Heart right ventricle (tissue), 12 donors: ENCODE data around the gene PLEKHG5. TPM values are rescaled to one million over a fixed set of nuclear protein-coding genes. Genes with fewer than 3 reads are reported as not detected.

Experiments
- microRNA-seq, 2 donors: library from miRNA; unstranded; fragments of <30 nt; microRNA quantifications; one replicate each; pipeline ENCODE4 v1.2.0, GENCODE V29; 2021
- polyA plus RNA-seq, 2 donors: library from polyadenylated mRNA; stranded (reverse); fragments of 200-250 nt; gene quantifications; one replicate each; pipeline ENCODE4 v1.2.3, GENCODE V29; 2013
- total RNA-seq, 10 donors: library from RNA; stranded (reverse); fragmentation: NEBNext Ultra II Directional in 3 of 10; extraction: Animal tissue kit (Norgen Biotek cat#: 25700) in 3 of 10; gene quantifications; one replicate each; pipeline versions ENCODE4 v1.2.1 to v1.2.4, GENCODE V29; 2021 to 2023
- donor health status: ischemic (EF 13 %, LVEDD 7.1; RV severe dilation, severe dysfunction).
- donor health status: healthy with polysubstance abuse.
- donor health status: DM: no; HTN: yes; CAD: no.
- donor health status: DM: no; HTN: no; CAD: no.
- donor health status: ischemic (EF 25% LVEDD 6.9; RV normal size, moderate dysfunction).
- donor health status: ischemic (EF 25% LVEDD 5.7; RV mildly dilated, moderate dysfunction).
- donor health status: healthy.
- donor health status: nonischemic (EF 11% LVEDD 7.7; RV severe dilation, severe dysfunction).
- donor health status: DM: yes; HTN: yes; CAD: no.
- donor health status: PGD.
- donor health status: ischemic (EF 29% LVEDD 5.4; RV normal size, mild dysfunction).
- donor health status: nonischemic (EF 23%, LVEDD 6.1; RV moderate dilation, normal function).

PLEKHG5 gene
- total and polyA plus RNA-seq, 12 donors: 6.6 to 28.7 (median 15.3) TPM

Small RNAs within 50 kb of the gene (microRNA-seq; reads per million reads assigned to microRNA genes)
- gene MIR4252: 0 reads per million in 2 donors

Other genes with a start within 250 kb of the PLEKHG5 start
- not detected for gene HES3, start 247.5 kb downstream of the PLEKHG5 start, total RNA-seq
- gene HES3, start 247.5 kb downstream of the PLEKHG5 start, polyA plus RNA-seq: not detected
- gene GPR153, start 230.6 kb downstream of the PLEKHG5 start, total RNA-seq: 1 to 10 TPM; 1.8 to 8.5 (median 3.6) TPM
- 1 to 10 TPM; 2.0 to 3.7 TPM for gene GPR153, start 230.6 kb downstream of the PLEKHG5 start, polyA plus RNA-seq
- 10 to 100 TPM in 3 of 10 donors, 1 to 10 TPM in 7; 5.1 to 26.9 (median 8.6) TPM for gene ACOT7, start 97.9 kb downstream of the PLEKHG5 start, total RNA-seq
- gene ACOT7, start 97.9 kb downstream of the PLEKHG5 start, polyA plus RNA-seq: 10 to 100 TPM in 1 of 2 donors, 1 to 10 TPM in 1; 4.0 to 40.4 TPM
- under 1 TPM in 1 of 10 donors, not detected in 9; 0.25 TPM for gene HES2, start 71.7 kb downstream of the PLEKHG5 start, total RNA-seq
- gene HES2, start 71.7 kb downstream of the PLEKHG5 start, polyA plus RNA-seq: under 1 TPM in 1 of 2 donors, not detected in 1; 0.22 TPM
- under 1 TPM in 5 of 10 donors, not detected in 5; 0.17 to 0.51 (median 0.29) TPM for gene ESPN, start 66.9 kb downstream of the PLEKHG5 start, total RNA-seq
- gene ESPN, start 66.9 kb downstream of the PLEKHG5 start, polyA plus RNA-seq: under 1 TPM; 0.12 to 0.22 TPM
- gene TNFRSF25, start 25.5 kb downstream of the PLEKHG5 start, total RNA-seq: 10 to 100 TPM in 2 of 10 donors, 1 to 10 TPM in 8; 4.0 to 12.0 (median 7.3) TPM
- 10 to 100 TPM in 1 of 2 donors, 1 to 10 TPM in 1; 6.6 to 43.1 TPM for gene TNFRSF25, start 25.5 kb downstream of the PLEKHG5 start, polyA plus RNA-seq
- 10 to 100 TPM; 13.5 to 19.3 (median 15.3) TPM for gene NOL9, start 62.8 kb upstream of the PLEKHG5 start, total RNA-seq
- 1 to 10 TPM; 3.0 to 5.9 TPM for gene NOL9, start 62.8 kb upstream of the PLEKHG5 start, polyA plus RNA-seq
- gene TAS1R1, start 63.6 kb upstream of the PLEKHG5 start, total RNA-seq: not detected
- gene TAS1R1, start 63.6 kb upstream of the PLEKHG5 start, polyA plus RNA-seq: not detected
- gene ZBTB48, start 88.3 kb upstream of the PLEKHG5 start, total RNA-seq: 10 to 100 TPM in 6 of 10 donors, 1 to 10 TPM in 4; 7.3 to 16.6 (median 11.0) TPM
- gene ZBTB48, start 88.3 kb upstream of the PLEKHG5 start, polyA plus RNA-seq: 10 to 100 TPM; 18.3 to 41.5 TPM
- gene KLHL21, start 111.2 kb upstream of the PLEKHG5 start, total RNA-seq: 10 to 100 TPM; 49.5 to 93.3 (median 70.4) TPM
- gene KLHL21, start 111.2 kb upstream of the PLEKHG5 start, polyA plus RNA-seq: 10 to 100 TPM; 20.4 to 22.3 TPM
- gene PHF13, start 122.1 kb upstream of the PLEKHG5 start, total RNA-seq: 10 to 100 TPM in 1 of 10 donors, 1 to 10 TPM in 9; 5.9 to 12.2 (median 8.0) TPM
- 1 to 10 TPM; 3.7 to 5.2 TPM for gene PHF13, start 122.1 kb upstream of the PLEKHG5 start, polyA plus RNA-seq
- gene THAP3, start 133.2 kb upstream of the PLEKHG5 start, total RNA-seq: 10 to 100 TPM in 7 of 10 donors, 1 to 10 TPM in 3; 6.8 to 16.7 (median 11.2) TPM
- gene THAP3, start 133.2 kb upstream of the PLEKHG5 start, polyA plus RNA-seq: 10 to 100 TPM; 24.6 to 27.6 TPM
- 10 to 100 TPM; 60.8 to 80.6 (median 73.2) TPM for gene DNAJC11, start 210.1 kb upstream of the PLEKHG5 start, total RNA-seq
- gene DNAJC11, start 210.1 kb upstream of the PLEKHG5 start, polyA plus RNA-seq: 10 to 100 TPM; 31.2 to 63.1 TPM